Measurements from ENCODE around the gene USP31.

The USP31 gene

GRCh38 chr16:23014592-23014991 is 134.7 kb downstream of the USP31 start:
- no peak for DNase-seq (ENCODE audit: low spot score)
- in situ Hi-C loops (cut with MboI; ENCODE audit: low sequenced_read_pairs, unreplicated experiment): no loop called here
- TF ChIP-seq, protein P1, sequence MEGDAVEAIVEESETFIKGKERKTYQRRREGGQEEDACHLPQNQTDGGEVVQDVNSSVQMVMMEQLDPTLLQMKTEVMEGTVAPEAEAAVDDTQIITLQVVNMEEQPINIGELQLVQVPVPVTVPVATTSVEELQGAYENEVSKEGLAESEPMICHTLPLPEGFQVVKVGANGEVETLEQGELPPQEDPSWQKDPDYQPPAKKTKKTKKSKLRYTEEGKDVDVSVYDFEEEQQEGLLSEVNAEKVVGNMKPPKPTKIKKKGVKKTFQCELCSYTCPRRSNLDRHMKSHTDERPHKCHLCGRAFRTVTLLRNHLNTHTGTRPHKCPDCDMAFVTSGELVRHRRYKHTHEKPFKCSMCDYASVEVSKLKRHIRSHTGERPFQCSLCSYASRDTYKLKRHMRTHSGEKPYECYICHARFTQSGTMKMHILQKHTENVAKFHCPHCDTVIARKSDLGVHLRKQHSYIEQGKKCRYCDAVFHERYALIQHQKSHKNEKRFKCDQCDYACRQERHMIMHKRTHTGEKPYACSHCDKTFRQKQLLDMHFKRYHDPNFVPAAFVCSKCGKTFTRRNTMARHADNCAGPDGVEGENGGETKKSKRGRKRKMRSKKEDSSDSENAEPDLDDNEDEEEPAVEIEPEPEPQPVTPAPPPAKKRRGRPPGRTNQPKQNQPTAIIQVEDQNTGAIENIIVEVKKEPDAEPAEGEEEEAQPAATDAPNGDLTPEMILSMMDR (IDR thresholded peaks at IDR 0.05; ENCODE audit: borderline replicate concordance, control extremely low read depth, extremely low read depth, insufficient read depth, missing control alignments): no peak

Data from GM13976 (cell line).